HT-29 (cell line): ENCODE results near the gene LINGO4. TPM values are rescaled to one million over a fixed set of nuclear protein-coding genes. Genes with fewer than 3 reads are reported as not detected.

ENCODE experiments used
- DNase-seq: peaks from one replicate; pipeline ENCODE4 v3.0.0-alpha.2; 2015; ENCODE audit warnings: low spot score
- total RNA-seq: library from RNA; depleted of rRNA; stranded (reverse); fragments of >200 nt; shearing (Covaris generic); gene quantifications from 2 replicates; pipeline ENCODE4 v1.2.3, GENCODE V29; 2014; rRNA removed

Gene LINGO4
- not detected in 2 replicates for total RNA-seq

- DNase-seq = no peak
These were observed at the start of gene LINGO4 for GRCh38 chr1:151805066-151805820. LINGO4 (minus strand) TSS chr1:151805419; CDS start chr1:151802704, 2,715 bp downstream.

- no peak for DNase-seq
These were observed 49.4 kb upstream of the LINGO4 start for GRCh38 chr1:151854658-151855057.

- DNase-seq = no peak
These were observed 48.3 kb upstream of the LINGO4 start, which contains the start of gene THEM5 for GRCh38 chr1:151853411-151853943. THEM5 (minus strand) TSS chr1:151853712; CDS start chr1:151853565, 147 bp downstream.

- DNase-seq = no peak
These were observed 47.5 kb upstream of the LINGO4 start for GRCh38 chr1:151852733-151853132.

- DNase-seq = no peak
These were observed 46.7 kb upstream of the LINGO4 start for GRCh38 chr1:151851886-151852285.

GRCh38 chr1:151849871-151850270 lies 44.7 kb upstream of the LINGO4 start:
- no peak for DNase-seq

- no peak for DNase-seq
These were observed 43.9 kb upstream of the LINGO4 start for GRCh38 chr1:151849126-151849525.

- no peak for DNase-seq
These were observed 42.8 kb upstream of the LINGO4 start for GRCh38 chr1:151847867-151848596.

- no peak for DNase-seq
These were observed 41.5 kb upstream of the LINGO4 start for GRCh38 chr1:151846686-151847237.

- no peak for DNase-seq
These were observed 40.9 kb upstream of the LINGO4 start for GRCh38 chr1:151846062-151846568.

- no peak for DNase-seq
These were observed 38.2 kb upstream of the LINGO4 start for GRCh38 chr1:151843398-151843797.

- no peak for DNase-seq
These were observed 35.9 kb upstream of the LINGO4 start for GRCh38 chr1:151841141-151841540.

- no peak for DNase-seq
These were observed 35.2 kb upstream of the LINGO4 start for GRCh38 chr1:151840421-151840820.

- peak; percentile 96 for DNase-seq
These were observed 34.5 kb upstream of the LINGO4 start, which contains the start of gene C2CD4D for GRCh38 chr1:151839457-151840403. C2CD4D (minus strand) TSS chr1:151839820; CDS start chr1:151838989, 831 bp downstream.

GRCh38 chr1:151839082-151839412 lies 33.8 kb upstream of the LINGO4 start:
- DNase-seq = no peak

- no peak for DNase-seq
These were observed 33.2 kb upstream of the LINGO4 start for GRCh38 chr1:151838222-151839081.

- DNase-seq = no peak
These were observed 32.6 kb upstream of the LINGO4 start for GRCh38 chr1:151837884-151838221.

GRCh38 chr1:151837197-151837596 lies 32.0 kb upstream of the LINGO4 start:
- no peak for DNase-seq

- no peak for DNase-seq
These were observed 30.4 kb upstream of the LINGO4 start for GRCh38 chr1:151835596-151835995.

GRCh38 chr1:151834239-151834638 lies 29.0 kb upstream of the LINGO4 start:
- no peak for DNase-seq
